H1 (cell line): ENCODE data around the gene ZNF536. TPM values are rescaled to one million over a fixed set of nuclear protein-coding genes. Genes with fewer than 3 reads are reported as not detected.

Source experiments
- BCL11A ChIP-seq, 2 experiments: IDR thresholded peaks; one replicate each; pipeline ENCODE4 v1.6.1; 2011; ENCODE audit warnings: low read depth in 2 of 2, low read length in 2 of 2, mild to moderate bottlenecking in 2 of 2
- BRCA1 ChIP-seq: IDR thresholded peaks from 2 replicates; pipeline ENCODE4 v1.6.1; 2012; ENCODE audit warnings: low read depth, low read length, improper control_type of control experiment
- HDAC2 ChIP-seq, 2 experiments: fragments of 300-600 bp in 1 of 2; sonication (generic) in 1 of 2; IDR thresholded peaks; 2 replicates each; pipeline ENCODE4 v1.6.1; 2011 to 2012; ENCODE audit warnings: low read depth in 2 of 2, low read length in 2 of 2, mild to moderate bottlenecking in 2 of 2, moderate library complexity in 2 of 2, borderline replicate concordance in 1 of 2, inconsistent platforms in 1 of 2
- MAFK ChIP-seq: IDR thresholded peaks from 2 replicates; pipeline ENCODE4 v1.6.1; 2012; ENCODE audit warnings: low read depth, mild to moderate bottlenecking, improper control_type of control experiment, low read length
- PHF8 ChIP-seq: fragments of 200-600 bp; sonication (generic); conservative IDR thresholded peaks from 2 replicates; pipeline ENCODE4 v1.7.1; 2012; ENCODE audit warnings: low read depth, mild to moderate bottlenecking, inconsistent platforms, low read length, moderate library complexity
- RXRA ChIP-seq: IDR thresholded peaks from 2 replicates; pipeline ENCODE4 v1.6.1; 2011; ENCODE audit warnings: low read depth, mild to moderate bottlenecking, low read length, moderate library complexity; ENCODE audit not compliant: insufficient read depth
- SP1 ChIP-seq: IDR thresholded peaks from 2 replicates; pipeline ENCODE4 v1.6.1; 2011; ENCODE audit warnings: low read depth, low read length
- TAF7 ChIP-seq: optimal IDR thresholded peaks from 2 replicates; pipeline ENCODE3; 2011; ENCODE audit warnings: low read depth, mild to moderate bottlenecking, inconsistent platforms, low read length, moderate library complexity, borderline replicate concordance
- YY1 ChIP-seq: IDR thresholded peaks from 2 replicates; pipeline ENCODE4 v1.6.1; 2011; ENCODE audit warnings: low read depth, mild to moderate bottlenecking, low read length
- polyA plus RNA-seq, 7 experiments: library from polyadenylated mRNA; depleted of rRNA in 3 of 7; stranded (reverse) in 5 of 7; unstranded in 2 of 7; fragments of >200 nt in 5 of 7; fragments of 200-250 nt in 2 of 7; gene quantifications; 1 replicate in 5 of 7; 2 replicates in 1 of 7; 4 replicates in 1 of 7; pipeline versions ENCODE4 v1.2.1 to v1.2.3, GENCODE V29; 2011 to 2013; ENCODE audit warnings: missing spikeins in 2 of 7, mixed read lengths in 2 of 7
- total RNA-seq: library from RNA; stranded (reverse); fragmentation: NEBNext Ultra II Directional; extraction: Animal tissue kit (Norgen Biotek cat#: 25700); gene quantifications from 2 replicates; pipeline ENCODE4 v1.2.1, GENCODE V29; 2021

Gene ZNF536
- total and polyA plus RNA-seq, 2 of the 8 experiments (the other 6 are each of a cell fraction or from before 2014, with no cell fraction given): 0.09 to 0.11 TPM

DNA sequence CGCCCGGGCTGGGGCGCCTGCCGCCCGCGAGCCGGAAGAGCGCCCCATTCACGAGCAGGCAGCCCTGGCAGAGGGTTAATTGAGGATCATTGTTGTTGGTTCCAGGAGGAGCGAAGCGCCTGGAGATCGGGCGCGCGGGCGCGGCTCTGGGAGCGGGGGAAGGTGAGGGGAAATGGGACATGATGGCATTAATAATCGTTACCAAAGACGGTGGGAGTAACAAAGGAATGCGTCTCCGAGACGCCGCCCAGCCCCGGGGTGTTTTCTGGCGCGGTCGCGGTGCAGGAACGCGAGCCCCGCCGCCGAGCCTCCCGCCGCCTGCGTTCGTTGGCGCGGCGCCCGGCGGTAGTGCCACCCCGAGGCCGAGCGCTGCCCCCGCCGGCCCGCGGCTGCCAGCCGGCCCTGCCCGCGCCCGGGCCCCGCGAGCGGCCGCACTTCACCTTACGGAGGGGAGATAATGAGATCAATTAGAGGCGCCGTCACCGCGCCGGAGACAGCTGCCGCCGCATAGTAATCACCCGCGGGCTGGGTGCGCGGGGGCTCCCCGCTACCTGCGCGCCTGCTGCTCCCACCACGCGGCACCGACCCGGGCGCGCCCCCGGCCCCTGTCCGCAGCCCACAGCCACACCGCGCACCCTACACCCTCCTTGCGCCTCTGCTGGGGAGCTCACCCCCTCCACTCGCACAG is 2.8 kb downstream of the ZNF536 start (continued):
- no peak for TF ChIP-seq HDAC2 (IDR thresholded peaks at IDR 0.05; ENCODE audit: borderline replicate concordance in 1 of 2, low read depth in 2 of 2, low read length in 2 of 2)
- TF ChIP-seq MAFK: no peak
- no peak for TF ChIP-seq TAF7
- TF ChIP-seq YY1: no peak
- no peak for TF ChIP-seq BRCA1
- TF ChIP-seq SP1: no peak
- TF ChIP-seq BCL11A (IDR thresholded peaks at IDR 0.05; ENCODE audit: low read depth in 2 of 2, low read length in 2 of 2): no peak
- TF ChIP-seq RXRA: no peak
- TF ChIP-seq PHF8: no peak; the same call in 1 of the 2 replicates
